ENCODE measurements around the gene ACSBG1. TPM values are rescaled to one million over a fixed set of nuclear protein-coding genes. Genes with fewer than 3 reads are reported as not detected.
A peak's percentile ranks its signal among the peaks of the same experiment; 100 is the strongest.

The ACSBG1 gene
- total RNA-seq, 3 donors from 2014 or later = 0.32 to 5.2 (median 0.53) TPM

GRCh38 chr15:78175330-78175729, 59.0 kb downstream of the ACSBG1 start:
- no peak for ATAC-seq
- no peak for DNase-seq
- intact Hi-C loops (cut with DNase I, micrococcal nuclease) = loop anchor here in 1 of 2 donors (10.0 kb wide), 1 partner anchor 69 kb away; no protein-coding TSS in a partner anchor

GRCh38 chr15:78174401-78174800, 60.0 kb downstream of the ACSBG1 start:
- Histone ChIP-seq H3K36me3 (ENCODE audit: low read depth) (peaks cover 5% of the 10 kb centered on the region), H3K9me3 (no peaks in the 10 kb centered on the region), H3K4me1 (ENCODE audit: low read depth) (no peaks in the 10 kb centered on the region), H3K4me3 (no peak overlapping the region)
- ATAC-seq (peak; percentile 25), DNase-seq (peak in 1 of 3 donors; percentile 12)
- intact Hi-C loops (cut with DNase I, micrococcal nuclease) = loop anchor here in 1 of 2 donors (10.0 kb wide), 1 partner anchor 70 kb away; no protein-coding TSS in a partner anchor
- TF ChIP-seq CTCF (IDR thresholded peaks at IDR 0.05) = no peak

More at GRCh38 chr15:78175330-78175729, 59.0 kb downstream of the ACSBG1 start:
- TF ChIP-seq CTCF (IDR thresholded peaks at IDR 0.05) = no peak
- Histone ChIP-seq H3K4me3 (no peak overlapping the region), H3K9me3 (no peaks in the 10 kb centered on the region), H3K36me3 (ENCODE audit: low read depth) (peaks cover 5% of the 10 kb centered on the region), H3K4me1 (ENCODE audit: low read depth) (no peaks in the 10 kb centered on the region)

- Histone ChIP-seq H3K4me3 (no peak overlapping the region), H3K36me3 (ENCODE audit: low read depth) (peaks cover 5% of the 10 kb centered on the region), H3K9me3 (no peaks in the 10 kb centered on the region), H3K4me1 (ENCODE audit: low read depth) (no peaks in the 10 kb centered on the region)
- TF ChIP-seq CTCF (IDR thresholded peaks at IDR 0.05) = no peak
- intact Hi-C loops (cut with DNase I, micrococcal nuclease) = loop anchor here in 1 of 2 donors (10.0 kb wide), 1 partner anchor 73 kb away; no protein-coding TSS in a partner anchor
- ATAC-seq (no peak), DNase-seq (no peak)
Measured at GRCh38 chr15:78171864-78172472, 62.4 kb downstream of the ACSBG1 start.

- H3K4me3 ChIP-seq = no peak overlapping the region
- ATAC-seq (peak; percentile 66), DNase-seq (no peak)
- no peaks in the 10 kb centered on the region for H3K9me3 ChIP-seq
- intact Hi-C loops (cut with DNase I, micrococcal nuclease) = loop anchor here in 1 of 2 donors (10.0 kb wide), 1 partner anchor 74 kb away; no protein-coding TSS in a partner anchor
- peaks cover 5% of the 10 kb centered on the region for H3K36me3 ChIP-seq (ENCODE audit: low read depth)
- no peaks in the 10 kb centered on the region for H3K4me1 ChIP-seq (ENCODE audit: low read depth)
- no peak for TF ChIP-seq CTCF (IDR thresholded peaks at IDR 0.05)
Measured at GRCh38 chr15:78170848-78171773, 63.3 kb downstream of the ACSBG1 start.

GRCh38 chr15:78168608-78169007, 65.8 kb downstream of the ACSBG1 start:
- intact Hi-C loops (cut with DNase I, micrococcal nuclease) = no loop called here
- Histone ChIP-seq H3K9me3 (no peaks in the 10 kb centered on the region), H3K4me1 (ENCODE audit: low read depth) (no peaks in the 10 kb centered on the region), H3K36me3 (ENCODE audit: low read depth) (peaks cover 14% of the 10 kb centered on the region), H3K4me3 (no peak overlapping the region)
- DNase-seq (no peak), ATAC-seq (no peak)
- TF ChIP-seq CTCF (IDR thresholded peaks at IDR 0.05) = no peak

Data from mucosa of descending colon (tissue), 3 donors.